GM19240 (cell line): ENCODE measurements around the gene PRDM4.
A peak's percentile ranks its signal among the peaks of the same experiment; 100 is the strongest.
"Not testable (repeated sequence)": the region's sequence is repeated elsewhere in the genome, so short reads cannot be mapped to it uniquely, and the experiment has no call there.

ENCODE experiments used
- DNase-seq: peaks from one replicate; pipeline ENCODE4 v3.0.0; 2011; ENCODE audit warnings: low spot score; ENCODE audit not compliant: insufficient read length

The PRDM4 gene

DNA sequence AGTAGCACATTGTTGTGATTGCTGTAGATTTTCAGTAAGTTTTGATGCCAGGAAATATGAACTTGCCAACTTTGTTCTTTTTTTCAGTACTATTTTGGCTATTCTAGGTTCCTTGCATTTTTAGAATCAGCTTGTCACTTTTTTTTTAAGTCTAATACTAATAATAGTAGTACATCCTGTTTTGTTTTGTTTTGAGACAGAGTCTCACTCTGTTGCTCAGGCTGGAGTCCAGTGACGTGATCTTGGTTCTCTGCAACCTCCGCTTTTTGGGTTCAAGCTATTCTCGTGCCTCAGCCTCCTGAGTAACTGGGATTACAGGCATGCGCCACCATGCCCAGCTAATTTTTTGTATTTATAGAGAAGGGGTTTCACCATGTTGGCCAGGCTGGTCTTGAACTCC, 58.8 kb downstream of the PRDM4 start:
- DNase-seq = no peak

DNA sequence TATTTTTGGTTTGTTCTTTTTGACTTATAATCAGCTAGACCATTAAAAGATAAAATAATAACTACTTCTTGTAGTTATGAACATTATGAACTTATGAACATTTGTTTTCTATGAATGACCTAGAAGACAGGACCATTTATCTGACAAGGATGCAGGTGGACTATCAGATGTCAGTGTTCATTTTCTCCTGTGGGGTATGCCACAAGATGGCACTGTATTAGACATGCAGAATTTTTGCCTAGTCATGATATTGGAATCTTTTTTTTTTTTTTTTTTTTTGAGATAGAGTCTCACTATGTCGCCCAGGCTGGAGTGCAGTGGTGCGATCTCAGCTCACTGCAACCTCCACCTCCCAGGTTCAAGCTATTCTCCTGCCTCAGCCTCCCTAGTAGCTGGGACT, 65.2 kb downstream of the PRDM4 start:
- DNase-seq = not testable (repeated sequence)

DNA sequence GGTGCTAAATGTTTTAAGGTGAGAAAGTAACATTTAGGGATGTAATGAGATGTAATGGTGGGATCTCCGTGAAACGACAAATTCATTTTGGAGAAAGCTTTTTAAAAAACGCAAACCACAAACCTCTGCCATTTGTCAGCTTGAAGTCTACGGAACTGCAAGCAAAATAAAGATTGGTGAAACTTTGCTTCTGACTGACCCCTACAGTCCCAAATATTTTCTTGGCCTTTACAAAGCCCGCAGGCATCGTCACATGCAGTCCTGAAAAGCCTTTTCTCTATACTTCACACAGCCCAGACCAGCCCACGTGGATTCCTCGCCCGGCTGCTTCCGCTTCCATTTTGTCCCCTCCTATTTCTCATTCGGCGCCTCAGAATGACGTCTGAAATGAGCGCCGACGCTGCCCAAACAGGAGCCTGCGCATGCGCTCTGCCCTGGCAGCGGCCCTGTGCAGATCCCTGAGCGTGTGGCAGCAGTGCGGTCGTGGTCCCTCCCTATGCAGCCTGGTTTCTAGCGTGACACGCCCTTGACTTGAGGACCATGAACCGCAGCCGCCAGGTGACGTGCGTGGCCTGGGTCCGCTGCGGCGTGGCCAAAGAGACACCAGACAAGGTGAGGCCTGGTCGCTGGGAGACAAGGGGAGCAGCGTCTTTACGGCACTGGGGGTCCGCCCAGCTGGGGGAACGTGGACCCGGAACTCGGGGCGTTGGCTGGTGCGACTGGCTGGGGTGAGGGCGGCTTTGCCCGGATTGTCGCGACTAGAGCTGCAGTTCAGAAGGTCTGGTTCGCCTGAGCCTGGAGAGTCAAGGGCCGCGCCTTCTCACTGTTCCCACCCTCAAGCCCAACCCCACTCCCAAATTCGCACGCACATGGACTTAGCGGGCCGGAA, 75.3 kb downstream of the PRDM4 start, which contains the start of gene PWP1:
TSS of gene PWP1 (plus strand) at position 440 of the 889 bp plus-strand sequence. CDS start at position 541, 101 bp downstream.
- peak; percentile 83 for DNase-seq

DNA sequence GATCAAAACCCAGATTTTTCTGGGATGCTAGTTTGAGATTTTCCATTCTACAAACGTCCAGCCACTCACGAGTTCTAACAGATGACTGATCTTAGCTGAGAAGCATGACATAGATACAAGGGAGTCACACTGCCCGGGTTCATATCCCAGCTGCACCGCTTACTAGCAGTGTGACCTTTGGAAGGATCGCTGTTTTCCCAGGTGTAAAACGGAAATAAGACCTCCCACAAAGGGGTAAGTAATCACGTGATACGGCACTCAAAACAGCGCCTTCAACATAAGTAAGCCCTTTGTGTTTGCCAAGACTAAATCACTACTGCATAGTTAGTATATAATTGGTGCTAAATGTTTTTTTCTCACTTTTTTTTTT, 76.0 kb downstream of the PRDM4 start:
- no peak for DNase-seq

DNA sequence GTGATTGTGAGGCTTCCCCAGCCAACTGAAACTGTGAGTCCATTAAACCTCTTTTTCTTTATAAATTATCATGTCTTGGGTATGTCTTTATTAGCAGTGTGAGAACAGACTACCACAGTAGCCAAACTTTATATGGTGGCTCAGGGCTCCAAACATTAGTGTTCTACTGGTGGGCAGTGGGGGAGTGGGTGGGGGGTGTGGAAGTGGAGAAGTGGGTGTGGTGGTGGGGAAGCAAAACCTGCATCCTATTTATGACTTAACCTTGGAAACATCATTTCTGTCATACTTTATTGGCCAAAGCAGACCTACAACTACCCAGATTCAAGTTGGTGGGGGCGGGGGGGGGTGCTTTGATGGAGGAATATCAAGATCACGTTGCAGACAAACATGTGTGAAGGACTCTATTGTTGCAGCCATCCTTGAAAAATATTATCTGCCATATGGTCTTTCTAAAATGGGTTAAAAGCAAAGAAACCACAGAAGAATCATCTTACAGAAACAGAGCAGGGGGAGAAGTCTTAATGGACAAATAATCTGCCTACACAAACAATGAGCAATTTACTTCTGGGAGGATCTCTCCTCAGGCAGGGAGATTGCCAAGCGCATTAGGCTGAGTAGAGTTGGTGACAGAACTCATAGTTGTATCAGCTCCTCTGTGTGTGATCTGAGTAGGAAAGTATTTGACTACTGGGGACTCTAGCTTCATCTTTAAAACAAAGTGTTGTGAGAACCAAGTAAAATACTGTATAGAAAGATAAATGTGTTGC, 76.7 kb downstream of the PRDM4 start:
- no peak for DNase-seq
